ENCODE data around the gene MEIOB.

MEIOB gene

GRCh38 chr16:1786242-1787055, 85.5 kb downstream of the MEIOB start:
- DNase-seq (ENCODE audit: low spot score) = no peak

- no peak for DNase-seq (ENCODE audit: low spot score)
Measured at GRCh38 chr16:1785846-1786170, 86.2 kb downstream of the MEIOB start.

GRCh38 chr16:1784977-1785845, 86.8 kb downstream of the MEIOB start:
- no peak for DNase-seq (ENCODE audit: low spot score)
